GM18868 (cell line): ENCODE results near the gene ERCC6L2.

Experiments
- ATAC-seq: cut with Tn5 transposase; IDR thresholded peaks from one replicate; pipeline ENCODE4 v1.9.1; 2021; ENCODE audit warnings: mild to moderate bottlenecking, moderate library complexity; ENCODE audit not compliant: unreplicated experiment

Gene ERCC6L2, protein sequence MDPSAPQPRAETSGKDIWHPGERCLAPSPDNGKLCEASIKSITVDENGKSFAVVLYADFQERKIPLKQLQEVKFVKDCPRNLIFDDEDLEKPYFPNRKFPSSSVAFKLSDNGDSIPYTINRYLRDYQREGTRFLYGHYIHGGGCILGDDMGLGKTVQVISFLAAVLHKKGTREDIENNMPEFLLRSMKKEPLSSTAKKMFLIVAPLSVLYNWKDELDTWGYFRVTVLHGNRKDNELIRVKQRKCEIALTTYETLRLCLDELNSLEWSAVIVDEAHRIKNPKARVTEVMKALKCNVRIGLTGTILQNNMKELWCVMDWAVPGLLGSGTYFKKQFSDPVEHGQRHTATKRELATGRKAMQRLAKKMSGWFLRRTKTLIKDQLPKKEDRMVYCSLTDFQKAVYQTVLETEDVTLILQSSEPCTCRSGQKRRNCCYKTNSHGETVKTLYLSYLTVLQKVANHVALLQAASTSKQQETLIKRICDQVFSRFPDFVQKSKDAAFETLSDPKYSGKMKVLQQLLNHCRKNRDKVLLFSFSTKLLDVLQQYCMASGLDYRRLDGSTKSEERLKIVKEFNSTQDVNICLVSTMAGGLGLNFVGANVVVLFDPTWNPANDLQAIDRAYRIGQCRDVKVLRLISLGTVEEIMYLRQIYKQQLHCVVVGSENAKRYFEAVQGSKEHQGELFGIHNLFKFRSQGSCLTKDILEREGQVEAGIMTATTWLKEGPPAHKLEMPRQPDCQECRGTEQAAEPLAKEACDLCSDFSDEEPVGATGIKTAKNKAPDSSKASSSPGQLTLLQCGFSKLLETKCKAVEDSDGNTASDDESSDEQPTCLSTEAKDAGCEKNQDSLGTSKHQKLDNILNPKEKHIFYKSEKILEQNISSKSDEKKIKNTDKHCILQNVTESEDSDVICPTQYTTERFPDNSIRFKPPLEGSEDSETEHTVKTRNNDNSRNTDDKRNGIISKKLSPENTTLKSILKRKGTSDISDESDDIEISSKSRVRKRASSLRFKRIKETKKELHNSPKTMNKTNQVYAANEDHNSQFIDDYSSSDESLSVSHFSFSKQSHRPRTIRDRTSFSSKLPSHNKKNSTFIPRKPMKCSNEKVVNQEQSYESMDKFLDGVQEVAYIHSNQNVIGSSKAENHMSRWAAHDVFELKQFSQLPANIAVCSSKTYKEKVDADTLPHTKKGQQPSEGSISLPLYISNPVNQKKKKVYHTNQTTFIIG (N-terminal part only)

DNA sequence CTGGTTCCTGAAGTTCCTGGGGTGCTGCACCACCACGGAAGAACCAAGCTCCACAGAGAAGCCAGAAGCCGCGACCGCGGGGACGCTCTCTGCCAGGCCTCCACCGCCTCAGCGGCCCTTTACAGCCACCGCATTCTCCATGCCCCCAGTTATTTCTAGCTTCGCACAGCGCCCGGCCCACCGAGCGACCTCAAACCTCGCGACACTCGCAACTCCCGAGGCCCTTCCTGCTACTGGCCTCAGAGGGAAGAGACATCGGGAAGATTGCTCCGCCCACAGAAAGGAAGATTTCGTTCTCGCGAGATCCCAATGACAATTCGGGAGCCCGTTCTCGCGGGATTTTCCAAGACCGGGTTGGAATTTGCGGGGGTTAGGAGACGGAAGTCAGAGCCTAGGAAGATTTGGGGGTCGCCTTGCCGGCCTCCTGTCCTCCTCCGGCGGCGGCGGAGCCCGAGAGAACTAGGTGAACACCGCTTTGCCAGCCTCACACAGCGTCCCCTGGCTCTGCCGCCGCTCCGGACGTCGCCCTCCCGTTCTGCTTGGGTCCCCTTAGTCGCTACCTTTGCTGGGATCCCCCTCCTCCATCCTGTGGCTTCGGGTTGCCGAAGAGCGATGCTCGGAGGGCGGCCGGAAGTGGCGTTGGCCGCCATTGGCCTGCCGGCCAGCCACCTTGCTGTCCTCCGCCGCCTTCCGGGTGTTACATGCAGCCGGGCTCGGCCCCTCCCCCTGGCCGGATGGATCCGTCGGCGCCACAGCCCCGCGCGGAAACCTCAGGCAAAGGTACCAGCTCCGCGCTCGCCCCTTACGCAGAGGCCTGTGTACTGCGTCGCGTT is at the start of gene ERCC6L2:
TSS of gene ERCC6L2 (plus strand) at position 387 of the 833 bp plus-strand sequence. CDS start at position 735, 348 bp downstream.
- ATAC-seq = peak; percentile 90

DNA sequence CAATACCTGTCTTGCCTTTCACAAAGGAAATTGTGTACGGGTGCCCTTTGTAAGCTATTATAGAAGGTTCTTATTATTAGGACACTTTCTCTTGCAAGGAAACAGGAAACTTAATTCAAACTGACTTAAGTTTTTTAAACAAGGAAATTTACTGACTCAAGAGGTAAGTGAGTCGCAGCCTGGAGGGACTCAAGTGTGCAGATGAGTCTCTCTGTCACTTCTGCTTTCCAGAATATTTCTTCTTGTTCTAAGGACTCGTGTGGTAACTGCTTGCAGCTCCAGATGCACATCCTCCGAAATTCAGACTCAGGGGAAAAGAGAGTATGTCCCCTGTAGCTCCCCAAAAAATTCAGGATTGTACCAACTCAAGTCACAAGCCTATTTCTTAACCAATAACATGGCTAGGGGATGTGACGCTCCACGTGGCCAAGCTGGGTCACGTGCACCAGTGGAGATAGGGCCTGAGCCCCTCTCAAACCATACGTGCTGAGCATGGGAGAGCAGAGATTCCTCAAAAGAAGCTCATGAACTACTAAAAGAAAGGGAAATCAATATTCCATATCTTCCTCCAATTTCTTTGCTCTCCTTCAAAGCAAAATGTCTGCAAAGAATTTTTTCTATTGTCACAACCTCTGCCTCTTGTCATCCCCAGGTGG is 49.2 kb upstream of the ERCC6L2 start:
- no peak for ATAC-seq

- no peak for ATAC-seq
These were observed 44.7 kb upstream of the ERCC6L2 start for GRCh38 chr9:95830768-95831167.

DNA sequence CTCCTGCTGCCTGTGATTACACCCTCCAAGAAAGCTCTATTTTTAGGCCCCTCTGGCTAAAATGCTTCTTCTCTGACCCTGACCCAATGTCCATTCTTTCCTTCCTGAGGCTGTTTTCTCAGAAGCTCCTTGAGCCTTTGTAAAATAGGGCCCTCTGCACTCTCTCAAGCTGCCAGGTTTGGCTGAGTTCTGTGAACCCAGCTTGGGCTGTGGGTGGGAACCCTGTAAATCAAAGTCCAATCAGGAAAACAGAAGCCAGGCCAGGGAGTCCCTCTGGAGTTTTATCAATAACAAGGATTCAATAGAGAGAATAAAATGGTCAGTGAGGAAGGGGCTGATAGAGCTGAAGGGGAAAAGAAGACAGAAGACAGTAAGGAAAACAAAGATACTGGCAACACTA is 43.7 kb upstream of the ERCC6L2 start:
- no peak for ATAC-seq

DNA sequence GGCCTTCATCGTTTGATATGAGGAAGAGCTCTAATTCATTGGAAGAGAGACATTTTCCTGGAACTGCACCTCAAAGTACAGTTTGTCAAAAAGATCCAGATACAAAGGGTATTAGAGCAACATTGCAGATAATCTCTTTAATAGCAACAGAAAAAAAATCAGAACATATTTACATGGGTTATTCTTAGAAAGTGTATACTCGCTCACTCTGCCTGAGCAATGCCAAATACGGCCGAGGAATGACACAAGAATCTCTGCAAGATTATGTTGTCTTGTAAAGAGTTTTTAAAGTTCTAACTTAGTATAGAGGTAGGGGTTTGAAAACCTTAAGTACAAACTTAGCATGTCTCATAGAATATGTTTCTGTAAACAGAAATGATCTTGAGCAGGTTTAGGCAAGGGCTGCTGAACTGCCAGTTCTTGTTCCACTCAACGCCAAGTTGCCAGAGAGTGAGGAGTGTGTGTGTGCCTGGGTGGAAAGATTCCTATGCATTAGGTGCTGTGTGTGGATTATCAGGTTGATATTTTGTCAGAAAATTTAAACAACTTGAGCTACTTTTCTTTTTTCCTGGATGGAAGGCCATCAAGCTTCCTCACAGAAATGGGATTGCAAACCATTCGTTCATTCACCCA is 41.8 kb upstream of the ERCC6L2 start:
- no peak for ATAC-seq

DNA sequence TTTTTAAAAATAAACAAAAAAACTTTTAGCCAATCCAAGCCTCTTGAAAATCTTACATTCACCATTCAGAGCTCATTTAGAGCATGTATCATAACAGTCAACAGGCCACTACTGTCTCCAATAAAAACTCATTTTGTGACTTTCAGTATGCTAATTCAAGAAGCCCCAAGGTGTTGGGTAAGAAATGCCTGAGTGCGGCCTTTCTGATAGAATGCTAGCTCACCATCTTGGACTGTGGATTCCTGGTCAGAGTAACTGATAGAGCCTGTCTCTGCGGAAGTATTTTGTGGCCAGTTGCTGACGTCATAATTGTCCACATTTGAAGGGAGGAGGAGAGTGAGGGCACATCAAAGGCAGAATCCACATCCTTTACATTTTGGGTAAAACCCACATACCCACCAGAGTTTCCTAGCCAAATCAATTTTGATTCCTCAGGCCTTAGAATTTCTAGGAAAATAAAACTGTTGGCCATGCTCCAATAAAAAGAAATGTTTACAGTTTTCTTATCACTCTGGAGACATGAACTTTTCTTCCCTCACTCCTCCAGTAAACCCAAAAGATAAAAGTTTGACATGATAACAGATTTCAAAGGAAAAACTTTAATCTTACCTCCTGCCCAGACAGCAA is 41.1 kb upstream of the ERCC6L2 start:
- no peak for ATAC-seq

- no peak for ATAC-seq
These were observed 40.1 kb upstream of the ERCC6L2 start for GRCh38 chr9:95835393-95835792.

DNA sequence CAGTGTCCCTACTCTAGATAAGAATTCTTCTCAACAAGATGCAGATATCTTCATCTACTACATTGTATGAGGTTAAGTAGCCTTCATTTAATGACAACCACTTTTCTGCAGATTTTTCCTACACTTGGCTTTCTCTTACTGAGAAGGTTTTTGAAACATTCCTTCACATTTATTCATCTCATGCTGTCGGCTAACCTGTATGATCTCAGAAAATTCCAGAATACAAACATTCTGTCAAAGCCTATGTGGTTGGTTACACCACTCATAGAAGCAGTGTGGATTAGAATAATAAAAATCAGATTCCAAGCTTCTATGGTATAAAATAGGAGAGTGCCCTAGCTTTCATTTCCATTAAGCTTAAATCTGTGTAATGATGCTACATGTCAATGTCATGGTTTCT is 39.4 kb upstream of the ERCC6L2 start:
- ATAC-seq = no peak

DNA sequence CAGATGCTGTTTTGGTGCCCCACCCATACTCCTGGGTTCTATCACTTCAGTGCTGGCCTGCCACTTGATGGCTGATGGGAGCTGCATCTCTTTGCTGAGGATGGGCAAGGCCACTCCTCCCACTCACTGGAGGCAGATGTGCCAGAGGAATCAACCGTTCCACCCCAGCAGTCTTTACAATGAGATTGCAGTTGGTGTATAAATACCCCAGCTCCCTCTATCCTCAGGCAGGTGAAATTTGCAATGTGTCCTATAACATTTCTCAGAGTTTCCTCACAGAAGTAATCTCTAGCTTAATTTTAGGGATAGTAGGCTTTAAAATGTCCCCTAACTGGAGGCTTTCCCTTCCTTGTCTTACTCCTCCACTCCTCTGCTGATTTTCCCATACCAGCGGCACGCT is 36.5 kb upstream of the ERCC6L2 start:
- no peak for ATAC-seq

DNA sequence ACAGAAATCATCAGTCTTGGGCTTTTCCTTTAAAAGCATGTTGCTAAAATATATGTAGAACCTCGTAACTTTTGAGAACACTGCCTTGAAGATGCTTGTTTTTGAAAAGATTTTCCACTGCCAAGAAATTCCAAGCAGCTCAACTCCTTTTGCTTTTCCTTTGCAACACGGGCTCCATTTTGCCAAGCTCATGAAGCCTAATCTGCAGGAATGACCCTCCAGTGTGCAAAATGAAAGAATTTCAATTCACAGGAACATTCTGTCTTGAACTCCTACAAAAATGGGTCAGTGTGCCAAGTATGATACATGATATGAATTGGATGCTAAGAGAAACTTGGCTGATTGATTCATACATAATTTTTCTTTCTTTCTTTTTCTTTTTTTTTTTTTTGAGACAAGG is 35.4 kb upstream of the ERCC6L2 start:
- ATAC-seq = no peak

DNA sequence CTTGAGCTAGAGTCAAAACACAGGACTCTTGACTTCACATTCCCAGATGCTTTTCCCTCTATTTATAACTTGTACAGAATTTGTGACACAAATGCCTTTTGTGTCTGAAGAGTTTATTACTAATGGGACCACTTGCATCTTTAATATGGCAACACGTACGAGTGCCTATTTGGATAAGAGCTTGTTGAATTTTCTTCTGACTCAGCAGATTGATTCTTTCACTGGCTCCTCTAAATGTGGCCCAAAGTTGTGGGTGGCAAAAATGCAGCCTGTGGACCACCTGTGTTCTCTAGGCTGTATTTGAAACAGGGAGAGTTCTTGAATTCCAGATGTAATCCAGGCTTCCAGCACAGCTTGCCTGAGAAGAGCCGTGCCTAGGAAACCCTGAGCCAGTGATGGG is 34.1 kb upstream of the ERCC6L2 start:
- no peak for ATAC-seq

DNA sequence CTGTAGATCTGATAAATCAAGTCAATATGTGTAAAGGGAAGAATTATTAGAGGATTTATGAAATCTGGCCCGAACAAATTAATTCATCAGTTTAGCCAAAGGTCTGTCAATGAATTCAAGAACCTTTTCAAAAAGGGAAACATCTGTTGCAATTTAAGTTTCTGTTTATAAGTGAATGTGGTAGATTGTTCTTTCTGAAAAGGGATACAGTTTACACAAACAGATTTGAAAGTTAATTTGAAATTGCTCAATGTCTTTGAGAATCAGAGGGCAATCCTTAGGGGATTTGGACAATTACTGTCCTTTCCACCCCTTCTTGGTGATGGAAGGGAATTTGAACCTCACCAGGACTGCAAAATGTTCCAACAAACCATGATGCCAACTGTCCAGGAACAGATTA is 29.7 kb upstream of the ERCC6L2 start:
- no peak for ATAC-seq

- no peak for ATAC-seq
These were observed 26.7 kb upstream of the ERCC6L2 start for GRCh38 chr9:95848764-95849163.

DNA sequence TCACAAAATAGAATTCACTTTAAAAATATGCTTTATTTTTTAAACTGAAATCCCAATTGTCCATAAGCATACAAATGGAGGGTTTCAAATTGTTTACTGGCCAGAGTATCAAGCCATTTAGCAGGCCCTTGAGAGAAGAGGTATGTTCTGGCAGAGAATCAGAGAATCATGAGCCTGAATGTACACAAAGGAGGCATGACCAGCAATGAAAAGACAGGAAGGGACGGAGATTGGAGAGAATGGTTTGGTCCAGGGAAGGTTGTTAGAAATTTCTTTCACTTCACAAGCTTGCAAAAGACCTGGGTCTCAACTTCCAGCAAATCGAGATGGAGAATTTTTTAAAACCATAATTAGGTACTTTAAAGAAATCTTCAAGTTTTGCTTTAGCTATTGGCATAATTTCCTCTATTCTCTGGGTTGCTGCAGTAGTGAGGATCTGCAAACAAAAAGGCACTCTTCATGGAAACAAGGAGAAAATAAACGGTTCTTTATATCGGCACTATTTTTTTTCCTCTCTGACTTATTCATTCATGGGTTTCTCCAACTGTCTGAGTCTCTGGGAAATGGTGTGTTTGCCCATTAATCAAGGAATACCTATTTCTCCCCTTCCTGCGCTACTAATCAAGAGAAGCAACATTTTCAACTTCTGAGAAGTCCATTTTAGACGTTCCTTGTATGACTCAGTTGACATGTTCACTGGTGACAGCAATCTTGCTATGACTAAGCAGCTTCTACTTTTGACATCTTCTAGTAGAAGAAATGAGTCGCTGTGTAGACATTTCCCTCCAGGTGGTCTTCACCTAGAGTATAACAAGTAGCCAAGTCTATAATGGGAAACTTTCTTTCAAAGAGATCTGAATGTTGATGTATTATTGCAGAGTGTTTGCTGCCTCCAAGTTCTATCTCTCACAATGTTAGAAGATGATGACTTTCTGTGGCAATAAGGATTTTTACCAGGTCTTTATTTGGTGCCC is 23.1 kb upstream of the ERCC6L2 start:
- peak; percentile 98 for ATAC-seq

DNA sequence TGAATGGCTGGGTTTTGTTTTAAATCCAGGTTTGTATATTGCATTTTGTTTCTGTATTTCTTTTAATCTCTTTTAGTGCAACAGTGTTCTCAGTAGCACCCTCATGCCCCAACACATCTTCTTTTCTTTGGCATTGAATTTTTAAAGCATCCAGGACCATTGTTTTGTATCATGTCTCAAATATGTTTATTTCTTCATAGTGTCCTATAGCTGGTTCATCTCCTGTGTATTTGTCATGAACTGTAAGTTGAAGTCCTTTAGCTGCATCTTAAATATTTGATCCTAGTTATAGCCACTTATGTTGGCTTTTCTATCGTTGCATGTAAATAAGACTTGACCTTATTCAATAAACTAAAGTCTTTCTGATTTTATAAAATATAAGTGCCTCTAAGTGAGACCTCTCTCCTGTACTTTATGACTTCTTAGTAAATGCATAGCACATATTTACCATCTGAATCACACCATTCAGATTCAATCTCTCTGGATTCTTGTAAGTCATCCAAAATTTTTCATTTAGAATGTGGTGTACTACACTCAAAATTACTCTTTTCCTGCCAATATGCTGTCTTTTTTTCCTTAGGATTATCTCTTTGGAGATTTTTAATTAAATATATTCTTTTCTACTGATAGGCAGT is 21.0 kb upstream of the ERCC6L2 start:
- ATAC-seq = no peak

GRCh38 chr9:95855961-95856360 is 19.5 kb upstream of the ERCC6L2 start:
- ATAC-seq = no peak

DNA sequence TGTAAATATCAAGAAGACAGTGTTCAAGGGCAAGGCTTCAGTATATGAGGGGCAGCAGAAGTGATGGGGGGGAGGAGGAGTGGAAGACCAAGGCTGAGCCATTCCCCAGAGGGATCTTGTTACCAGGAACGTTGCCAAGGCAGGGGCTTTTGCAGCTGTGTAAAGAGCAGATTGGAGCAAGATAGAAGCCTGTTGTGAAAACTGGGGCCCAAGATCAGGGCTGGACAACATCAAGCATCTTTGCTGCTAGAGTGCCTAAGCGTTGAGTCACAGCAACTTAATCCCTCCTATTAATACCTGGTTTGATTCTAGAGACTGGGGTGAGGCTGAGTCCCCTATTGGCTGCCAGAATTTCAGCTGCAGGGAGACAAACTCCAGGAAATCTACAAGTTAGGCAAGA is 18.4 kb upstream of the ERCC6L2 start:
- ATAC-seq = no peak
